Glutamatergic neuron (in vitro differentiated cells): ENCODE measurements around the gene HOXC4. TPM values are rescaled to one million over a fixed set of nuclear protein-coding genes. Genes with fewer than 3 reads are reported as not detected.
A peak's percentile ranks its signal among the peaks of the same experiment; 100 is the strongest.

Experiments used
- DNase-seq: peaks from one replicate; pipeline ENCODE4 v3.0.0; 2022
- H3K27ac Mint-ChIP-seq: one replicate; pipeline ENCODE4 v1.8.0; 2020; ENCODE audit warnings: mild to moderate bottlenecking, mixed read lengths, inconsistent platforms; ENCODE audit not compliant: unreplicated experiment
- H3K27me3 Mint-ChIP-seq: one replicate; pipeline ENCODE4 v1.8.0; 2020; ENCODE audit warnings: mild to moderate bottlenecking, moderate library complexity, mixed read lengths, inconsistent platforms; ENCODE audit not compliant: unreplicated experiment
- H3K36me3 Mint-ChIP-seq: one replicate; pipeline ENCODE4 v1.8.0; 2020; ENCODE audit warnings: mild to moderate bottlenecking, mixed read lengths, inconsistent platforms; ENCODE audit not compliant: unreplicated experiment
- H3K4me1 Mint-ChIP-seq: one replicate; pipeline ENCODE4 v1.8.0; 2020; ENCODE audit warnings: mild to moderate bottlenecking, low read depth, mixed read lengths, inconsistent platforms; ENCODE audit not compliant: unreplicated experiment
- H3K4me3 Mint-ChIP-seq: one replicate; pipeline ENCODE4 v1.8.0; 2020; ENCODE audit warnings: mild to moderate bottlenecking, mixed read lengths, inconsistent platforms; ENCODE audit not compliant: unreplicated experiment
- H3K9me3 Mint-ChIP-seq: one replicate; pipeline ENCODE4 v1.8.0; 2020; ENCODE audit warnings: mild to moderate bottlenecking, moderate library complexity, mixed read lengths, inconsistent platforms; ENCODE audit not compliant: unreplicated experiment
- CTCF ChIP-seq: fragments of 200-600 bp; sonication (generic); IDR thresholded peaks from one replicate; pipeline ENCODE4 v1.5.0; 2021; ENCODE audit not compliant: partially characterized antibody, unreplicated experiment
- total RNA-seq: library from RNA; stranded (reverse); fragmentation: NEBNext Ultra II Directional; extraction: Animal tissue kit (Norgen Biotek cat#: 25700); gene quantifications from one replicate; pipeline ENCODE4 v1.2.1, GENCODE V29; 2021; ENCODE audit not compliant: unreplicated experiment

The HOXC4 gene
- total RNA-seq, 1 donor from 2014 or later, result not detected

- peaks cover 6% of the 10 kb centered on the region for H3K4me1 Mint-ChIP-seq
- no peak for DNase-seq
- H3K27ac Mint-ChIP-seq, result no peak overlapping the region
- H3K36me3 Mint-ChIP-seq, result no peaks in the 10 kb centered on the region
- no peak for TF ChIP-seq CTCF
- no peak overlapping the region for H3K4me3 Mint-ChIP-seq
- peaks cover 48% of the 10 kb centered on the region for H3K27me3 Mint-ChIP-seq
- H3K9me3 Mint-ChIP-seq, result peaks cover 4% of the 10 kb centered on the region
Observed at GRCh38 chr12:54030442-54030801, 23.2 kb upstream of the HOXC4 start.

GRCh38 chr12:54030889-54031471 lies 22.7 kb upstream of the HOXC4 start:
- Mint-ChIP-seq H3K36me3 (no peaks in the 10 kb centered on the region), H3K4me1 (peaks cover 6% of the 10 kb centered on the region), H3K27me3 (peaks cover 46% of the 10 kb centered on the region), H3K27ac (no peak overlapping the region), H3K4me3 (no peak overlapping the region), H3K9me3 (peaks cover 4% of the 10 kb centered on the region)
- TF ChIP-seq CTCF, result no peak
- DNase-seq, result peak; percentile 59

GRCh38 chr12:54031480-54031879 lies 22.2 kb upstream of the HOXC4 start:
- Mint-ChIP-seq H3K4me3 (no peak overlapping the region), H3K4me1 (peaks cover 6% of the 10 kb centered on the region), H3K27ac (no peak overlapping the region), H3K36me3 (no peaks in the 10 kb centered on the region), H3K9me3 (peaks cover 4% of the 10 kb centered on the region), H3K27me3 (peaks cover 45% of the 10 kb centered on the region)
- DNase-seq, result no peak
- TF ChIP-seq CTCF, result no peak

- DNase-seq, result no peak
- Mint-ChIP-seq H3K4me1 (peaks cover 6% of the 10 kb centered on the region), H3K4me3 (no peak overlapping the region), H3K36me3 (no peaks in the 10 kb centered on the region), H3K27ac (no peak overlapping the region), H3K27me3 (peaks cover 42% of the 10 kb centered on the region), H3K9me3 (peaks cover 2% of the 10 kb centered on the region)
- TF ChIP-seq CTCF, result no peak
Observed at GRCh38 chr12:54032086-54032619, 21.5 kb upstream of the HOXC4 start.

GRCh38 chr12:54032627-54033100 lies 21.0 kb upstream of the HOXC4 start, which contains the start of gene HOXC5:
HOXC5 (plus strand) TSS chr12:54033050; CDS start chr12:54033123, 73 bp downstream.
- peaks cover 2% of the 10 kb centered on the region for H3K9me3 Mint-ChIP-seq
- H3K4me3 Mint-ChIP-seq, result peak within 1 kb of the TSS; percentile 55
- H3K4me1 Mint-ChIP-seq, result peaks cover 6% of the 10 kb centered on the region
- H3K27me3 Mint-ChIP-seq, result peaks cover 43% of the 10 kb centered on the region
- no peaks in the 10 kb centered on the region for H3K36me3 Mint-ChIP-seq
- peak; percentile 99 for TF ChIP-seq CTCF
- H3K27ac Mint-ChIP-seq, result no peak within 1 kb of the TSS
- peak; percentile 80 for DNase-seq
